KMS-11 (cell line): ENCODE results near the gene SLC7A8.

ENCODE experiments used
- H2AFZ ChIP-seq: fragments of 200-600 bp; sonication (generic); 2 replicates; pipeline ENCODE4 v1.6.1; 2016; ENCODE audit warnings: antibody characterized with exemption, mixed run types, low read depth
- H3K27ac ChIP-seq: fragments of 200-600 bp; sonication (generic); 2 replicates; pipeline ENCODE4 v1.6.1; 2016; ENCODE audit warnings: mild to moderate bottlenecking, mixed run types
- H3K27me3 ChIP-seq: fragments of 200-600 bp; sonication (generic); 2 replicates; pipeline ENCODE4 v1.6.1; 2017; ENCODE audit warnings: mild to moderate bottlenecking, low read depth, mixed run types, moderate library complexity; ENCODE audit not compliant: insufficient read depth
- H3K36me3 ChIP-seq: fragments of 200-600 bp; sonication (generic); 2 replicates; pipeline ENCODE4 v1.6.1; 2017; ENCODE audit warnings: mild to moderate bottlenecking, mixed run types; ENCODE audit not compliant: insufficient read depth
- H3K4me1 ChIP-seq: fragments of 200-600 bp; sonication (generic); 2 replicates; pipeline ENCODE4 v1.6.1; 2016; ENCODE audit warnings: mild to moderate bottlenecking, low read depth, mixed run types; ENCODE audit not compliant: poor library complexity, severe bottlenecking
- H3K4me2 ChIP-seq: fragments of 200-600 bp; sonication (generic); 2 replicates; pipeline ENCODE4 v1.7.0; 2016; ENCODE audit warnings: mild to moderate bottlenecking, mixed run types
- H3K4me3 ChIP-seq: fragments of 200-600 bp; sonication (generic); IDR thresholded peaks from 2 replicates; pipeline ENCODE4 v1.6.1; 2017; ENCODE audit warnings: low read depth, low read length, mixed read lengths; ENCODE audit not compliant: insufficient read depth
- H3K79me2 ChIP-seq: fragments of 200-600 bp; sonication (generic); 2 replicates; pipeline ENCODE4 v1.6.1; 2016; ENCODE audit warnings: low read depth, mixed run types; ENCODE audit not compliant: insufficient read depth
- H3K9ac ChIP-seq: fragments of 200-600 bp; sonication (generic); 2 replicates; pipeline ENCODE4 v1.6.1; 2016; ENCODE audit warnings: mild to moderate bottlenecking, mixed run types
- H4K20me1 ChIP-seq: fragments of 200-600 bp; sonication (generic); 2 replicates; pipeline ENCODE4 v1.6.1; 2016; ENCODE audit warnings: mild to moderate bottlenecking, mixed run types; ENCODE audit not compliant: insufficient read depth
- TF ChIP-seq, protein P1 (sequence below): fragments of 200-600 bp; sonication (generic); conservative IDR thresholded peaks from 2 replicates; pipeline ENCODE4 v1.6.1; 2017; ENCODE audit warnings: low read depth, mild to moderate bottlenecking, antibody characterized with exemption, low read length, moderate library complexity, mixed read lengths

The SLC7A8 gene

DNA sequence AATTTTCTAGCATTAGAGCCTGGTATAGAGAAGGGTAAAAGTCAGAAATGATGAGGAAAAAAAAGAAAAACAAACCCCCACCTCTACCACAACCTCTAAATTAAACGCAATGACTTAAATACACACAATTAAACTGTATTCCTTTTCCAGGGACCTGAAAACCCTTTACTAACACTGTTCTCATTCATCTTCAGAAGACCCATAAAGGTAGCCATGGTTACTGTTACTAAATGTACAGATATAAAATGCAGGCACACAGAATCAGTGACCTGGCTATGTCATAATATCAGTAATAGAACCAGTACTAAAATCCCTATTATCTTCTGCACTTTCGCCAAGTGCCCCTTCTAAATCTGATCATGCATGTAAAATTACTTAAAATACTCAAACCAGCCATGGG is 89.9 kb downstream of the SLC7A8 start:
- TF ChIP-seq, protein P1, sequence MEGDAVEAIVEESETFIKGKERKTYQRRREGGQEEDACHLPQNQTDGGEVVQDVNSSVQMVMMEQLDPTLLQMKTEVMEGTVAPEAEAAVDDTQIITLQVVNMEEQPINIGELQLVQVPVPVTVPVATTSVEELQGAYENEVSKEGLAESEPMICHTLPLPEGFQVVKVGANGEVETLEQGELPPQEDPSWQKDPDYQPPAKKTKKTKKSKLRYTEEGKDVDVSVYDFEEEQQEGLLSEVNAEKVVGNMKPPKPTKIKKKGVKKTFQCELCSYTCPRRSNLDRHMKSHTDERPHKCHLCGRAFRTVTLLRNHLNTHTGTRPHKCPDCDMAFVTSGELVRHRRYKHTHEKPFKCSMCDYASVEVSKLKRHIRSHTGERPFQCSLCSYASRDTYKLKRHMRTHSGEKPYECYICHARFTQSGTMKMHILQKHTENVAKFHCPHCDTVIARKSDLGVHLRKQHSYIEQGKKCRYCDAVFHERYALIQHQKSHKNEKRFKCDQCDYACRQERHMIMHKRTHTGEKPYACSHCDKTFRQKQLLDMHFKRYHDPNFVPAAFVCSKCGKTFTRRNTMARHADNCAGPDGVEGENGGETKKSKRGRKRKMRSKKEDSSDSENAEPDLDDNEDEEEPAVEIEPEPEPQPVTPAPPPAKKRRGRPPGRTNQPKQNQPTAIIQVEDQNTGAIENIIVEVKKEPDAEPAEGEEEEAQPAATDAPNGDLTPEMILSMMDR, result no peak
- H3K9ac ChIP-seq, result peak overlapping the region; percentile 86; the same call in 1 of the 2 replicates
- H3K4me3 ChIP-seq, result no peak overlapping the region

DNA sequence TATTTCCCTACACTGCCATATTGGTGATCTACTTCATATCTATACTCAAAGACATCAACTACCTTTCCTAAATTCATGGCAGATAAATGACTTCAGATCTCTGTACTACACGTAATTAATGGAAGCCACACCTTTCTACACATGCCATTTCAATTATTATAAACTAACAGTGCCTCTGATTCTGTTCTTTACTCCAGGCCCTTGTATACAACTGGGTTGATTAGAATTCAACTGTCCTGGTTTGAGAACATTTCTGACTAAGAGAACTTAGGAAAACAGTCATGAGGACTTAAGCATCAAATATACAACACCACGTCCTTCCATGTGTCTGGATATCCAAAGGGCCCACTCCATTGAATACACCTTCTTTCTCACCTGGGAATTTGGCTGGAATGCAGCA is 90.4 kb downstream of the SLC7A8 start:
- Histone ChIP-seq H3K4me1 (peaks cover 17% of the 10 kb centered on the region), H3K36me3 (no peaks in the 10 kb centered on the region), H2AFZ (no peak overlapping the region), H3K9ac (no peak overlapping the region), H3K27ac (no peak overlapping the region), H4K20me1 (no peaks in the 10 kb centered on the region), H3K4me3 (no peak overlapping the region), H3K4me2 (no peak overlapping the region), H3K79me2 (peaks cover 44% of the 10 kb centered on the region), H3K27me3 (no peaks in the 10 kb centered on the region)
- TF ChIP-seq, protein P1, result no peak

More for the DNA sequence above, 89.9 kb downstream of the SLC7A8 start:
- Histone ChIP-seq H2AFZ (no peak overlapping the region), H3K4me1 (peaks cover 17% of the 10 kb centered on the region), H3K27me3 (no peaks in the 10 kb centered on the region), H3K79me2 (peaks cover 44% of the 10 kb centered on the region), H4K20me1 (no peaks in the 10 kb centered on the region), H3K27ac (no peak overlapping the region), H3K4me2 (peak overlapping the region; percentile 87), H3K36me3 (no peaks in the 10 kb centered on the region)

- Histone ChIP-seq H3K27ac (no peak overlapping the region), H2AFZ (no peak overlapping the region), H3K79me2 (peaks cover 33% of the 10 kb centered on the region), H3K27me3 (no peaks in the 10 kb centered on the region), H3K4me3 (no peak overlapping the region), H3K4me2 (no peak overlapping the region), H3K9ac (no peak overlapping the region), H3K4me1 (peaks cover 15% of the 10 kb centered on the region), H3K36me3 (no peaks in the 10 kb centered on the region), H4K20me1 (no peaks in the 10 kb centered on the region)
- TF ChIP-seq, protein P1, result no peak
Measured at GRCh38 chr14:23091294-23092225, 91.9 kb downstream of the SLC7A8 start.

- no peak overlapping the region for H2AFZ ChIP-seq
- TF ChIP-seq, protein P1, result no peak
- H3K79me2 ChIP-seq, result peaks cover 25% of the 10 kb centered on the region
- no peak overlapping the region for H3K4me2 ChIP-seq
- no peak overlapping the region for H3K27ac ChIP-seq
- H3K27me3 ChIP-seq, result no peaks in the 10 kb centered on the region
- no peaks in the 10 kb centered on the region for H3K36me3 ChIP-seq
- no peak overlapping the region for H3K4me3 ChIP-seq
- no peaks in the 10 kb centered on the region for H4K20me1 ChIP-seq
- peaks cover 14% of the 10 kb centered on the region for H3K4me1 ChIP-seq
- no peak overlapping the region for H3K9ac ChIP-seq
Measured at GRCh38 chr14:23090254-23090636, 93.2 kb downstream of the SLC7A8 start.
